ENCODE data around the gene HS6ST3.

DNA sequence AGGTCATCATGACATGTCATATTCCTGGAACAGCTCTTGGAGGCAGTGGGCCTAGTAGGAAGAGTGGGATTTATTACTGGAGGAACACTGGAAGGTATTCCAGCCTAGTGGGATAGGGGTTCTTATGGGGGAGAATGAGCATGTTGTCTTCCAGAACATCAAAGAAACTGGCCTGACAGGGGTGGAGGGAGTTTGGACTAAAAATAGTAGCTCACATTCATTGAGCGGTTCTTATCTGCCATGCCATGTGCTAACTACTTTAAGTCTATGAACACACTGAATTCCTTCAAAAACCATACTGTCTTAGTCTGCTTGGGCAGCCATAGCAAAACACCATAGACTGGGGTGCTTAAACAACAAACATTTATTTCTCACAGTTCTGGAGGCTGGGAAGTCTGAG is 413.6 kb downstream of the HS6ST3 start:
- TF ChIP-seq SUZ12 (IDR thresholded peaks at IDR 0.05) = no peak
- TF ChIP-seq ELF4 (IDR thresholded peaks at IDR 0.05) = no peak
- TF ChIP-seq FOXK2 (IDR thresholded peaks at IDR 0.05) = no peak
- no peak for TF ChIP-seq BHLHE40 (IDR thresholded peaks at IDR 0.05; ENCODE audit: borderline replicate concordance)
- TF ChIP-seq FOXA1 (IDR thresholded peaks at IDR 0.05) = no peak
- TF ChIP-seq, protein P1, sequence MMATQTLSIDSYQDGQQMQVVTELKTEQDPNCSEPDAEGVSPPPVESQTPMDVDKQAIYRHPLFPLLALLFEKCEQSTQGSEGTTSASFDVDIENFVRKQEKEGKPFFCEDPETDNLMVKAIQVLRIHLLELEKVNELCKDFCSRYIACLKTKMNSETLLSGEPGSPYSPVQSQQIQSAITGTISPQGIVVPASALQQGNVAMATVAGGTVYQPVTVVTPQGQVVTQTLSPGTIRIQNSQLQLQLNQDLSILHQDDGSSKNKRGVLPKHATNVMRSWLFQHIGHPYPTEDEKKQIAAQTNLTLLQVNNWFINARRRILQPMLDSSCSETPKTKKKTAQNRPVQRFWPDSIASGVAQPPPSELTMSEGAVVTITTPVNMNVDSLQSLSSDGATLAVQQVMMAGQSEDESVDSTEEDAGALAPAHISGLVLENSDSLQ (IDR thresholded peaks at IDR 0.05) = no peak
- TF ChIP-seq HDGF (IDR thresholded peaks at IDR 0.05; ENCODE audit: borderline replicate concordance) = no peak
- no peak for TF ChIP-seq LEF1 (IDR thresholded peaks at IDR 0.05; ENCODE audit: borderline replicate concordance)
- TF ChIP-seq SP1 (IDR thresholded peaks at IDR 0.05) = no peak
- TF ChIP-seq NFRKB (IDR thresholded peaks at IDR 0.05) = no peak

All from HEK293T (cell line).